ENCODE measurements around the gene TXLNA.
A peak's percentile ranks its signal among the peaks of the same experiment; 100 is the strongest.

Gene TXLNA

GRCh38 chr1:32170991-32171390 is 8.5 kb upstream of the TXLNA start:
- no peak for DNase-seq (ENCODE audit: low read depth in 1 of 2, low spot score in 1 of 2)
- no peak for TF ChIP-seq JUND (IDR thresholded peaks at IDR 0.05; ENCODE audit: low read depth)
- in situ Hi-C loops (cut with HindIII; ENCODE audit: low pct_unique_long_range_greater_than_20kb, low sequenced_read_pairs) = no loop called here

GRCh38 chr1:32172621-32173245 is 6.7 kb upstream of the TXLNA start:
- in situ Hi-C loops (cut with HindIII; ENCODE audit: low pct_unique_long_range_greater_than_20kb, low sequenced_read_pairs) = no loop called here
- no peak for DNase-seq (ENCODE audit: low read depth in 1 of 2, low spot score in 1 of 2)

GRCh38 chr1:32178380-32179192 is 889 bp upstream of the TXLNA start:
- no peak for TF ChIP-seq JUND (IDR thresholded peaks at IDR 0.05; ENCODE audit: low read depth)
- in situ Hi-C loops (cut with HindIII; ENCODE audit: low pct_unique_long_range_greater_than_20kb, low sequenced_read_pairs) = no loop called here
- no peak for DNase-seq (ENCODE audit: low read depth in 1 of 2, low spot score in 1 of 2)

More at GRCh38 chr1:32172621-32173245, 6.7 kb upstream of the TXLNA start:
- no peak for TF ChIP-seq JUND (IDR thresholded peaks at IDR 0.05; ENCODE audit: low read depth)

- no peak for TF ChIP-seq JUND (IDR thresholded peaks at IDR 0.05; ENCODE audit: low read depth)
- DNase-seq (ENCODE audit: low read depth in 1 of 2, low spot score in 1 of 2) = no peak
- in situ Hi-C loops (cut with HindIII; ENCODE audit: low pct_unique_long_range_greater_than_20kb, low sequenced_read_pairs) = no loop called here
Measured at GRCh38 chr1:32179193-32179442, 357 bp upstream of the TXLNA start.

GRCh38 chr1:32180186-32181060 is 948 bp downstream of the TXLNA start:
- peak; percentile 23 to 36 for DNase-seq (ENCODE audit: low read depth in 1 of 2, low spot score in 1 of 2)
- no peak for TF ChIP-seq JUND (IDR thresholded peaks at IDR 0.05; ENCODE audit: low read depth)
- in situ Hi-C loops (cut with HindIII; ENCODE audit: low pct_unique_long_range_greater_than_20kb, low sequenced_read_pairs) = no loop called here

GRCh38 chr1:32181065-32181464 is 1.6 kb downstream of the TXLNA start:
- TF ChIP-seq JUND (IDR thresholded peaks at IDR 0.05; ENCODE audit: low read depth) = no peak
- in situ Hi-C loops (cut with HindIII; ENCODE audit: low pct_unique_long_range_greater_than_20kb, low sequenced_read_pairs) = no loop called here
- no peak for DNase-seq (ENCODE audit: low read depth in 1 of 2, low spot score in 1 of 2)

- DNase-seq (ENCODE audit: low read depth in 1 of 2, low spot score in 1 of 2) = no peak
- in situ Hi-C loops (cut with HindIII; ENCODE audit: low pct_unique_long_range_greater_than_20kb, low sequenced_read_pairs) = no loop called here
- no peak for TF ChIP-seq JUND (IDR thresholded peaks at IDR 0.05; ENCODE audit: low read depth)
Measured at GRCh38 chr1:32181563-32181962, 2.1 kb downstream of the TXLNA start.

GRCh38 chr1:32182060-32182459 is 2.6 kb downstream of the TXLNA start:
- DNase-seq (ENCODE audit: low read depth in 1 of 2, low spot score in 1 of 2) = no peak
- no peak for TF ChIP-seq JUND (IDR thresholded peaks at IDR 0.05; ENCODE audit: low read depth)
- in situ Hi-C loops (cut with HindIII; ENCODE audit: low pct_unique_long_range_greater_than_20kb, low sequenced_read_pairs) = no loop called here

GRCh38 chr1:32184650-32185049 is 5.2 kb downstream of the TXLNA start:
- DNase-seq (ENCODE audit: low read depth in 1 of 2, low spot score in 1 of 2) = no peak
- TF ChIP-seq JUND (IDR thresholded peaks at IDR 0.05; ENCODE audit: low read depth) = no peak
- in situ Hi-C loops (cut with HindIII; ENCODE audit: low pct_unique_long_range_greater_than_20kb, low sequenced_read_pairs) = no loop called here

- in situ Hi-C loops (cut with HindIII; ENCODE audit: low pct_unique_long_range_greater_than_20kb, low sequenced_read_pairs) = no loop called here
- no peak for DNase-seq (ENCODE audit: low read depth in 1 of 2, low spot score in 1 of 2)
Measured at GRCh38 chr1:32186077-32186476, 6.6 kb downstream of the TXLNA start.

GRCh38 chr1:32186491-32186890 is 7.0 kb downstream of the TXLNA start:
- DNase-seq (ENCODE audit: low read depth in 1 of 2, low spot score in 1 of 2) = no peak
- TF ChIP-seq JUND (IDR thresholded peaks at IDR 0.05; ENCODE audit: low read depth) = no peak
- in situ Hi-C loops (cut with HindIII; ENCODE audit: low pct_unique_long_range_greater_than_20kb, low sequenced_read_pairs) = no loop called here

More at GRCh38 chr1:32186077-32186476, 6.6 kb downstream of the TXLNA start:
- TF ChIP-seq JUND (IDR thresholded peaks at IDR 0.05; ENCODE audit: low read depth) = no peak

GRCh38 chr1:32187850-32188249 is 8.4 kb downstream of the TXLNA start:
- in situ Hi-C loops (cut with HindIII; ENCODE audit: low pct_unique_long_range_greater_than_20kb, low sequenced_read_pairs) = no loop called here
- no peak for TF ChIP-seq JUND (IDR thresholded peaks at IDR 0.05; ENCODE audit: low read depth)
- DNase-seq (ENCODE audit: low read depth in 1 of 2, low spot score in 1 of 2) = no peak

All from T47D (cell line).